HEK293 (cell line): ENCODE measurements around the gene GUCY2F.

ENCODE experiments used
- CTCF ChIA-PET: fragments of 350-600 bp; formaldehyde crosslinking; extraction: SDS; loops from one replicate; lab custom pipeline; 2021; ENCODE audit warnings: antibody characterized with exemption; lab: Yijun Ruan, JAX
- POLR2A ChIA-PET: fragments of 300-600 bp; formaldehyde crosslinking; extraction: SDS; loops from one replicate; lab custom pipeline; 2020; ENCODE audit warnings: antibody characterized with exemption, inconsistent platforms; lab: Yijun Ruan, JAX
- H3K27ac ChIP-seq: fragments of 200-500 bp; sonication (Bioruptor generic); 2 replicates; pipeline ENCODE4 v1.5.1; 2014; ENCODE audit warnings: low read depth, low read length, control low read depth, inconsistent platforms; ENCODE audit errors: extremely low read depth
- H3K36me3 ChIP-seq, 2 experiments: fragments of 200-500 bp in 1 of 2; sonication (Bioruptor generic) in 1 of 2; 1 replicate in 1 of 2; 2 replicates in 1 of 2; pipeline ENCODE4 v1.5.1; 2014 to 2017; ENCODE audit warnings: inconsistent platforms in 2 of 2, low read length in 2 of 2; ENCODE audit not compliant: control insufficient read depth in 2 of 2, insufficient read depth in 1 of 2
- H3K4me1 ChIP-seq: fragments of 200-500 bp; sonication (Bioruptor generic); 2 replicates; pipeline ENCODE4 v1.5.1; 2014; ENCODE audit warnings: mild to moderate bottlenecking, low read length, inconsistent platforms; ENCODE audit not compliant: control insufficient read depth, insufficient read depth
- H3K4me3 ChIP-seq: 2 replicates; pipeline ENCODE4 v1.5.1; 2011; ENCODE audit warnings: low read depth, mild to moderate bottlenecking, control low read depth, low read length, moderate library complexity
- H3K9me3 ChIP-seq: fragments of 200-500 bp; sonication (Bioruptor generic); 2 replicates; pipeline ENCODE4 v1.5.1; 2014; ENCODE audit warnings: low read depth, low read length, inconsistent platforms; ENCODE audit not compliant: control insufficient read depth, insufficient read depth
- GFI1B ChIP-seq: fragments of 450-650 bp; formaldehyde crosslinking; IDR thresholded peaks from 2 replicates; pipeline ENCODE4 v1.5.1; 2016; ENCODE audit warnings: missing biosample characterization, missing genetic modification characterization
- GLIS2 ChIP-seq: fragments of 450-650 bp; formaldehyde crosslinking; IDR thresholded peaks from 2 replicates; pipeline ENCODE4 v1.5.1; 2016; ENCODE audit warnings: missing biosample characterization, missing genetic modification characterization
- SCRT2 ChIP-seq: fragments of 450-650 bp; formaldehyde crosslinking; IDR thresholded peaks from 2 replicates; pipeline ENCODE4 v1.5.1; 2016; ENCODE audit warnings: missing biosample characterization, missing genetic modification characterization
- SP2 ChIP-seq: fragments of 450-650 bp; formaldehyde crosslinking; IDR thresholded peaks from 2 replicates; pipeline ENCODE4 v1.5.1; 2016; ENCODE audit warnings: missing biosample characterization, missing genetic modification characterization
- ZBTB7A ChIP-seq: fragments of 450-650 bp; formaldehyde crosslinking; IDR thresholded peaks from 2 replicates; pipeline ENCODE4 v1.5.1; 2016; ENCODE audit warnings: low read depth, missing biosample characterization, missing genetic modification characterization
- ZEB2 ChIP-seq: fragments of 450-650 bp; formaldehyde crosslinking; IDR thresholded peaks from 2 replicates; pipeline ENCODE4 v1.5.1; 2016; ENCODE audit warnings: missing biosample characterization, missing genetic modification characterization
- ZNF2 ChIP-seq: fragments of 450-650 bp; formaldehyde crosslinking; IDR thresholded peaks from 2 replicates; pipeline ENCODE4 v1.5.1; 2016; ENCODE audit warnings: missing biosample characterization, missing genetic modification characterization
- ZNF214 ChIP-seq: fragments of 450-650 bp; formaldehyde crosslinking; IDR thresholded peaks from 2 replicates; pipeline ENCODE4 v1.5.1; 2017; ENCODE audit warnings: missing biosample characterization, mild to moderate bottlenecking, missing genetic modification characterization, borderline replicate concordance
- ZNF24 ChIP-seq: fragments of 450-650 bp; formaldehyde crosslinking; IDR thresholded peaks from 2 replicates; pipeline ENCODE4 v1.5.1; 2016; ENCODE audit warnings: missing biosample characterization, missing genetic modification characterization
- ZNF341 ChIP-seq: fragments of 450-650 bp; formaldehyde crosslinking; IDR thresholded peaks from 2 replicates; pipeline ENCODE4; 2016; ENCODE audit warnings: low read depth, missing biosample characterization, missing genetic modification characterization
- ZNF354C ChIP-seq: fragments of 450-650 bp; formaldehyde crosslinking; IDR thresholded peaks from 2 replicates; pipeline ENCODE4 v1.5.1; 2016; ENCODE audit warnings: missing biosample characterization, missing genetic modification characterization, low read depth, borderline replicate concordance
- ZNF366 ChIP-seq: fragments of 450-650 bp; formaldehyde crosslinking; conservative IDR thresholded peaks from 2 replicates; pipeline ENCODE4 v1.5.1; 2016; ENCODE audit warnings: missing biosample characterization, missing genetic modification characterization
- ZNF391 ChIP-seq: fragments of 450-650 bp; formaldehyde crosslinking; IDR thresholded peaks from 2 replicates; pipeline ENCODE4 v1.5.1; 2016; ENCODE audit warnings: low read depth, missing biosample characterization, missing genetic modification characterization, borderline replicate concordance
- ZNF426 ChIP-seq: fragments of 450-650 bp; formaldehyde crosslinking; IDR thresholded peaks from 2 replicates; pipeline ENCODE4 v1.5.1; 2017; ENCODE audit warnings: missing biosample characterization, missing genetic modification characterization, mild to moderate bottlenecking, inconsistent platforms, moderate library complexity
- ZNF521 ChIP-seq: fragments of 450-650 bp; formaldehyde crosslinking; IDR thresholded peaks from 2 replicates; pipeline ENCODE4 v1.5.1; 2017; ENCODE audit warnings: missing biosample characterization, mild to moderate bottlenecking, missing genetic modification characterization
- ZNF529 ChIP-seq: fragments of 450-650 bp; formaldehyde crosslinking; IDR thresholded peaks from 2 replicates; pipeline ENCODE4 v1.5.1; 2017; ENCODE audit warnings: missing genetic modification characterization, missing biosample characterization; ENCODE audit not compliant: insufficient replicate concordance
- ZNF560 ChIP-seq: fragments of 450-650 bp; formaldehyde crosslinking; IDR thresholded peaks from 2 replicates; pipeline ENCODE4 v1.5.1; 2017; ENCODE audit warnings: missing biosample characterization, missing genetic modification characterization, borderline replicate concordance
- ZNF626 ChIP-seq: fragments of 450-650 bp; sonication (Bioruptor Pico); formaldehyde crosslinking; IDR thresholded peaks from 2 replicates; pipeline ENCODE4 v1.5.1; 2018; ENCODE audit warnings: missing biosample characterization, missing genetic modification characterization, inconsistent platforms
- ZNF843 ChIP-seq: fragments of 450-650 bp; formaldehyde crosslinking; IDR thresholded peaks from 2 replicates; pipeline ENCODE4 v1.5.1; 2016; ENCODE audit warnings: missing biosample characterization, missing genetic modification characterization
- ZSCAN23 ChIP-seq: fragments of 450-650 bp; formaldehyde crosslinking; IDR thresholded peaks from 2 replicates; pipeline ENCODE4 v1.5.1; 2016; ENCODE audit warnings: missing biosample characterization, missing genetic modification characterization
- TF ChIP-seq, protein P1 (sequence below): fragments of 450-650 bp; IDR thresholded peaks from 2 replicates; pipeline ENCODE4 v1.5.1; 2018; ENCODE audit warnings: missing biosample characterization, missing genetic modification characterization
- TF ChIP-seq, protein P2 (sequence below): fragments of 450-650 bp; formaldehyde crosslinking; IDR thresholded peaks from 2 replicates; pipeline ENCODE4; 2016; ENCODE audit warnings: missing biosample characterization, missing genetic modification characterization
- TF ChIP-seq, protein P3 (sequence below): fragments of 450-650 bp; formaldehyde crosslinking; IDR thresholded peaks from 2 replicates; pipeline ENCODE4 v1.5.1; 2016; ENCODE audit warnings: missing biosample characterization, missing genetic modification characterization
- TF ChIP-seq, protein P4 (sequence below): fragments of 450-650 bp; formaldehyde crosslinking; IDR thresholded peaks from 2 replicates; pipeline ENCODE4 v1.5.1; 2016; ENCODE audit warnings: missing biosample characterization, missing genetic modification characterization
- TF ChIP-seq, protein P5 (sequence below): fragments of 450-650 bp; formaldehyde crosslinking; IDR thresholded peaks from 2 replicates; pipeline ENCODE4 v1.5.1; 2016; ENCODE audit warnings: missing biosample characterization, missing genetic modification characterization

The GUCY2F gene

DNA sequence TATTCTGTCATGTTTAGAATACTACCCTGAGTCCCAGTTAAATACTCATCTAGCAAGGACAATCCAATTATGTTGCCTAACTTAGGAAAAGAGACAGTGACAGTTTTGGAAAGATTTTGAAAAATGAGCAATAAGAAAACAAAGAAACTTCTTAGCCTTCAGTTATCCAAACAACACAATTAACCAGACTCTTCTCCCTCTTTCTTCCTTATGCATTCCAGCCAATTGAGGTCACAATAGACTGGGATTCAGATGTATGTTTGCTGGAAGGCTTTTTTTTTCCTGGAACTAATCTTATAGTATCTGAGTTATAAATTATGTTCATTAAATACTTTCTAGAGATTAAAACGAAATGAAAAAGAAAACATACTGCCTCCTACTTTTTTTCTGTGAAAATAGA is 109.6 kb downstream of the GUCY2F start:
- ChIA-PET CTCF (interaction anchor here (0.9 to 1.8 kb wide), 4 partner anchors 9 to 101 kb away, joined by 4 to 9 read pairs (median 4); no protein-coding TSS in a partner anchor), POLR2A (no interaction called here)
- Histone ChIP-seq H3K4me1 (no peaks in the 10 kb centered on the region), H3K27ac (no peak overlapping the region), H3K9me3 (no peaks in the 10 kb centered on the region), H3K4me3 (no peak overlapping the region), H3K36me3 (no peaks in the 10 kb centered on the region)
- no peak for TF ChIP-seq ZEB2 (tag by site-specific recombination)
- no peak for TF ChIP-seq ZNF366 (tag by site-specific recombination)
- no peak for TF ChIP-seq ZNF391 (tag by site-specific recombination)
- no peak for TF ChIP-seq ZNF560 (tag by site-specific recombination)
- TF ChIP-seq ZNF354C (tag by site-specific recombination): no peak
- TF ChIP-seq, protein P1, sequence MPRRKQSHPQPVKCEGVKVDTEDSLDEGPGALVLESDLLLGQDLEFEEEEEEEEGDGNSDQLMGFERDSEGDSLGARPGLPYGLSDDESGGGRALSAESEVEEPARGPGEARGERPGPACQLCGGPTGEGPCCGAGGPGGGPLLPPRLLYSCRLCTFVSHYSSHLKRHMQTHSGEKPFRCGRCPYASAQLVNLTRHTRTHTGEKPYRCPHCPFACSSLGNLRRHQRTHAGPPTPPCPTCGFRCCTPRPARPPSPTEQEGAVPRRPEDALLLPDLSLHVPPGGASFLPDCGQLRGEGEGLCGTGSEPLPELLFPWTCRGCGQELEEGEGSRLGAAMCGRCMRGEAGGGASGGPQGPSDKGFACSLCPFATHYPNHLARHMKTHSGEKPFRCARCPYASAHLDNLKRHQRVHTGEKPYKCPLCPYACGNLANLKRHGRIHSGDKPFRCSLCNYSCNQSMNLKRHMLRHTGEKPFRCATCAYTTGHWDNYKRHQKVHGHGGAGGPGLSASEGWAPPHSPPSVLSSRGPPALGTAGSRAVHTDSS: no peak
- no peak for TF ChIP-seq ZNF2
- TF ChIP-seq ZNF521 (tag by site-specific recombination): no peak
- TF ChIP-seq, protein P2, sequence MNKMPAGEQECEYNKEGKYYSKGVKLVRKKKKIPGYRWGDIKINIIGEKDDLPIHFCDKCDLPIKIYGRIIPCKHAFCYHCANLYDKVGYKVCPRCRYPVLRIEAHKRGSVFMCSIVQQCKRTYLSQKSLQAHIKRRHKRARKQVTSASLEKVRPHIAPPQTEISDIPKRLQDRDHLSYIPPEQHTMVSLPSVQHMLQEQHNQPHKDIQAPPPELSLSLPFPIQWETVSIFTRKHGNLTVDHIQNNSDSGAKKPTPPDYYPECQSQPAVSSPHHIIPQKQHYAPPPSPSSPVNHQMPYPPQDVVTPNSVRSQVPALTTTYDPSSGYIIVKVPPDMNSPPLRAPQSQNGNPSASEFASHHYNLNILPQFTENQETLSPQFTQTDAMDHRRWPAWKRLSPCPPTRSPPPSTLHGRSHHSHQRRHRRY (tag by site-specific recombination): no peak
- TF ChIP-seq ZNF341: no peak
- no peak for TF ChIP-seq SCRT2
- no peak for TF ChIP-seq ZNF529
- TF ChIP-seq ZSCAN23 (tag by site-specific recombination): no peak
- TF ChIP-seq, protein P3, sequence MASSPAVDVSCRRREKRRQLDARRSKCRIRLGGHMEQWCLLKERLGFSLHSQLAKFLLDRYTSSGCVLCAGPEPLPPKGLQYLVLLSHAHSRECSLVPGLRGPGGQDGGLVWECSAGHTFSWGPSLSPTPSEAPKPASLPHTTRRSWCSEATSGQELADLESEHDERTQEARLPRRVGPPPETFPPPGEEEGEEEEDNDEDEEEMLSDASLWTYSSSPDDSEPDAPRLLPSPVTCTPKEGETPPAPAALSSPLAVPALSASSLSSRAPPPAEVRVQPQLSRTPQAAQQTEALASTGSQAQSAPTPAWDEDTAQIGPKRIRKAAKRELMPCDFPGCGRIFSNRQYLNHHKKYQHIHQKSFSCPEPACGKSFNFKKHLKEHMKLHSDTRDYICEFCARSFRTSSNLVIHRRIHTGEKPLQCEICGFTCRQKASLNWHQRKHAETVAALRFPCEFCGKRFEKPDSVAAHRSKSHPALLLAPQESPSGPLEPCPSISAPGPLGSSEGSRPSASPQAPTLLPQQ: no peak
- no peak for TF ChIP-seq ZNF426 (tag by site-specific recombination)
- TF ChIP-seq ZNF24 (tag by site-specific recombination): no peak
- TF ChIP-seq ZNF626 (tag by site-specific recombination): no peak
- no peak for TF ChIP-seq GFI1B (tag by site-specific recombination)
- TF ChIP-seq, protein P4, sequence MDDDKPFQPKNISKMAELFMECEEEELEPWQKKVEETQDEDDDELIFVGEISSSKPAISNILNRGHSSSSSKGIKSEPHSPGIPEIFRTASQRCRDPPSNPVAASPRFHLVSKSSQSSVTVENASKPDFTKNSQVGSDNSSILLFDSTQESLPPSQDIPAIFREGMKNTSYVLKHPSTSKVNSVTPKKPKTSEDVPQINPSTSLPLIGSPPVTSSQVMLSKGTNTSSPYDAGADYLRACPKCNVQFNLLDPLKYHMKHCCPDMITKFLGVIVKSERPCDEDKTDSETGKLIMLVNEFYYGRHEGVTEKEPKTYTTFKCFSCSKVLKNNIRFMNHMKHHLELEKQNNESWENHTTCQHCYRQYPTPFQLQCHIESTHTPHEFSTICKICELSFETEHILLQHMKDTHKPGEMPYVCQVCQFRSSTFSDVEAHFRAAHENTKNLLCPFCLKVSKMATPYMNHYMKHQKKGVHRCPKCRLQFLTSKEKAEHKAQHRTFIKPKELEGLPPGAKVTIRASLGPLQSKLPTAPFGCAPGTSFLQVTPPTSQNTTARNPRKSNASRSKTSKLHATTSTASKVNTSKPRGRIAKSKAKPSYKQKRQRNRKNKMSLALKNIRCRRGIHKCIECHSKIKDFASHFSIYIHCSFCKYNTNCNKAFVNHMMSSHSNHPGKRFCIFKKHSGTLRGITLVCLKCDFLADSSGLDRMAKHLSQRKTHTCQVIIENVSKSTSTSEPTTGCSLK (tag by site-specific recombination): no peak

DNA sequence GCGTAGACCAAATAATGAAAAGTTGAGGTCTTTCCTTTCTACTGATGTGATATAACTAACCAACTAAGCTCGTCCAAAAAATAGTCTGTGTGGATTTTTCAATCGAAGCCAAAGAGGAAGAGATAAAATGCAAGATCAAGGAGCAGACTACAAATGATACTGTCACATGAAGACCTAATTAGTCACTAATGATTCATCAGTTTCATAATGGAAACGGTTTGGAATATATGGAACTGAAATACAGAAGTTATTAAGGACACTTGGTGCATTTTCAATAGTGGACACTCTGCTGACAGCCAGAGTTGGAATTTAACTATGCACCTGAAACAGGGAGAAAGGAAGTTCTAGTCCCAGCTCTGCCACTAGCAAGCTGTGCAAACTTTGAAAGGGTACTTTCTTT is 119.8 kb downstream of the GUCY2F start:
- Histone ChIP-seq H3K4me1 (no peaks in the 10 kb centered on the region), H3K9me3 (no peaks in the 10 kb centered on the region), H3K27ac (no peak overlapping the region), H3K4me3 (no peak overlapping the region), H3K36me3 (no peaks in the 10 kb centered on the region)
- CTCF ChIA-PET: interaction anchor here (0.7 kb wide), 2 partner anchors 22 to 833 kb away, joined by 3 to 5 read pairs; no protein-coding TSS in a partner anchor
- POLR2A ChIA-PET: no interaction called here
- TF ChIP-seq SP2 (tag by site-specific recombination) (no peak), ZNF214 (tag by site-specific recombination) (no peak), GLIS2 (tag by site-specific recombination) (no peak), ZNF341 (no peak), ZNF843 (tag by site-specific recombination) (no peak), ZNF626 (tag by site-specific recombination) (no peak), ZBTB7A (tag by site-specific recombination) (no peak)
- TF ChIP-seq, protein P5, sequence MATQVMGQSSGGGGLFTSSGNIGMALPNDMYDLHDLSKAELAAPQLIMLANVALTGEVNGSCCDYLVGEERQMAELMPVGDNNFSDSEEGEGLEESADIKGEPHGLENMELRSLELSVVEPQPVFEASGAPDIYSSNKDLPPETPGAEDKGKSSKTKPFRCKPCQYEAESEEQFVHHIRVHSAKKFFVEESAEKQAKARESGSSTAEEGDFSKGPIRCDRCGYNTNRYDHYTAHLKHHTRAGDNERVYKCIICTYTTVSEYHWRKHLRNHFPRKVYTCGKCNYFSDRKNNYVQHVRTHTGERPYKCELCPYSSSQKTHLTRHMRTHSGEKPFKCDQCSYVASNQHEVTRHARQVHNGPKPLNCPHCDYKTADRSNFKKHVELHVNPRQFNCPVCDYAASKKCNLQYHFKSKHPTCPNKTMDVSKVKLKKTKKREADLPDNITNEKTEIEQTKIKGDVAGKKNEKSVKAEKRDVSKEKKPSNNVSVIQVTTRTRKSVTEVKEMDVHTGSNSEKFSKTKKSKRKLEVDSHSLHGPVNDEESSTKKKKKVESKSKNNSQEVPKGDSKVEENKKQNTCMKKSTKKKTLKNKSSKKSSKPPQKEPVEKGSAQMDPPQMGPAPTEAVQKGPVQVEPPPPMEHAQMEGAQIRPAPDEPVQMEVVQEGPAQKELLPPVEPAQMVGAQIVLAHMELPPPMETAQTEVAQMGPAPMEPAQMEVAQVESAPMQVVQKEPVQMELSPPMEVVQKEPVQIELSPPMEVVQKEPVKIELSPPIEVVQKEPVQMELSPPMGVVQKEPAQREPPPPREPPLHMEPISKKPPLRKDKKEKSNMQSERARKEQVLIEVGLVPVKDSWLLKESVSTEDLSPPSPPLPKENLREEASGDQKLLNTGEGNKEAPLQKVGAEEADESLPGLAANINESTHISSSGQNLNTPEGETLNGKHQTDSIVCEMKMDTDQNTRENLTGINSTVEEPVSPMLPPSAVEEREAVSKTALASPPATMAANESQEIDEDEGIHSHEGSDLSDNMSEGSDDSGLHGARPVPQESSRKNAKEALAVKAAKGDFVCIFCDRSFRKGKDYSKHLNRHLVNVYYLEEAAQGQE (tag by site-specific recombination): no peak
